ENCODE results near the gene S1PR1.
A peak's percentile ranks its signal among the peaks of the same experiment; 100 is the strongest.

S1PR1 gene

GRCh38 chr1:101194746-101195145 is 42.1 kb upstream of the S1PR1 start:
- DNase-seq (ENCODE audit: low read depth), result no peak

GRCh38 chr1:101196668-101197067 is 40.2 kb upstream of the S1PR1 start:
- no peak overlapping the region for H3K4me3 ChIP-seq (ENCODE audit: low read depth, low read length)
- TF ChIP-seq CTCF (IDR thresholded peaks at IDR 0.05; ENCODE audit: insufficient read depth, low read depth, low read length, missing control alignments), result no peak
- no peak for DNase-seq (ENCODE audit: low read depth)

More at GRCh38 chr1:101194746-101195145, 42.1 kb upstream of the S1PR1 start:
- no peak overlapping the region for H3K4me3 ChIP-seq (ENCODE audit: low read depth, low read length)
- TF ChIP-seq CTCF (IDR thresholded peaks at IDR 0.05; ENCODE audit: insufficient read depth, low read depth, low read length, missing control alignments), result no peak

- DNase-seq (ENCODE audit: low read depth), result peak; percentile 90
Measured at GRCh38 chr1:101198842-101199636, 37.8 kb upstream of the S1PR1 start.

GRCh38 chr1:101199637-101199982 is 37.2 kb upstream of the S1PR1 start:
- H3K4me3 ChIP-seq (ENCODE audit: low read depth, low read length), result no peak overlapping the region
- TF ChIP-seq CTCF (IDR thresholded peaks at IDR 0.05; ENCODE audit: insufficient read depth, low read depth, low read length, missing control alignments), result no peak
- DNase-seq (ENCODE audit: low read depth), result no peak

More at GRCh38 chr1:101198842-101199636, 37.8 kb upstream of the S1PR1 start:
- no peak for TF ChIP-seq CTCF (IDR thresholded peaks at IDR 0.05; ENCODE audit: insufficient read depth, low read depth, low read length, missing control alignments)
- no peak overlapping the region for H3K4me3 ChIP-seq (ENCODE audit: low read depth, low read length)

- no peak for TF ChIP-seq CTCF (IDR thresholded peaks at IDR 0.05; ENCODE audit: insufficient read depth, low read depth, low read length, missing control alignments)
- no peak overlapping the region for H3K4me3 ChIP-seq (ENCODE audit: low read depth, low read length)
- no peak for DNase-seq (ENCODE audit: low read depth)
Measured at GRCh38 chr1:101200513-101200912, 36.3 kb upstream of the S1PR1 start.

GRCh38 chr1:101203820-101204540 is 32.8 kb upstream of the S1PR1 start:
- DNase-seq (ENCODE audit: low read depth), result no peak
- H3K4me3 ChIP-seq (ENCODE audit: low read depth, low read length), result no peak overlapping the region

More at GRCh38 chr1:101203820-101204540, 32.8 kb upstream of the S1PR1 start:
- no peak for TF ChIP-seq CTCF (IDR thresholded peaks at IDR 0.05; ENCODE audit: insufficient read depth, low read depth, low read length, missing control alignments)

All from GM12865 (cell line).